ENCODE data around the gene GRM4.

GRM4 gene

DNA sequence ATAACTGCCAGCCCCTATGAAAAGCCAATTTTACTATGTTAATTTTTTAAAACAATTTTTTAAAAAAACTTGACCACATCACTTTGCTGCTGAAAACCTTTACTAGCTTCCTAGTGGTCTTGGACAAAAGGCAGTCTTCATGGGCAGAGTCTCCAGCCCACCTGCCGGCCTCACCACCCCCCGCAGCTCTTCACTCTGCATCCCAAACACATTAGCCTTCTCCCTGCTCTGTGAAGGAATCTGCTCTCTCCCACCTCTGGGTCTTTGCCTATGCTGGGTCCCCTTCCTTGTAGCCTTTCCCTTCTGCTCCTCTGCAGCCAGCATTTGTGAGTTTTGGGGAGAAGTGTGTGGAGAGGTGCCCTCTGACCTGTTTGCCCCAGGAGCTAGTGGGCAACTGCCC, 171.4 kb downstream of the GRM4 start:
- no peaks in the 10 kb centered on the region for H3K9me3 ChIP-seq (ENCODE audit: low read length)
- no peaks in the 10 kb centered on the region; the same call in 1 of the 2 replicates for H3K36me3 ChIP-seq (ENCODE audit: insufficient read depth, low read length)
- no peaks in the 10 kb centered on the region for H3F3A ChIP-seq (ENCODE audit: insufficient read depth, low read length)
- H3K27ac ChIP-seq (ENCODE audit: low read depth, low read length, poor library complexity, severe bottlenecking): no peak overlapping the region
- H3K4me1 ChIP-seq (ENCODE audit: insufficient read depth, low read length, severe bottlenecking): no peaks in the 10 kb centered on the region
- no peak for TF ChIP-seq EZH2 (IDR thresholded peaks at IDR 0.05; ENCODE audit: borderline replicate concordance, low read length)
- TF ChIP-seq, protein P1, sequence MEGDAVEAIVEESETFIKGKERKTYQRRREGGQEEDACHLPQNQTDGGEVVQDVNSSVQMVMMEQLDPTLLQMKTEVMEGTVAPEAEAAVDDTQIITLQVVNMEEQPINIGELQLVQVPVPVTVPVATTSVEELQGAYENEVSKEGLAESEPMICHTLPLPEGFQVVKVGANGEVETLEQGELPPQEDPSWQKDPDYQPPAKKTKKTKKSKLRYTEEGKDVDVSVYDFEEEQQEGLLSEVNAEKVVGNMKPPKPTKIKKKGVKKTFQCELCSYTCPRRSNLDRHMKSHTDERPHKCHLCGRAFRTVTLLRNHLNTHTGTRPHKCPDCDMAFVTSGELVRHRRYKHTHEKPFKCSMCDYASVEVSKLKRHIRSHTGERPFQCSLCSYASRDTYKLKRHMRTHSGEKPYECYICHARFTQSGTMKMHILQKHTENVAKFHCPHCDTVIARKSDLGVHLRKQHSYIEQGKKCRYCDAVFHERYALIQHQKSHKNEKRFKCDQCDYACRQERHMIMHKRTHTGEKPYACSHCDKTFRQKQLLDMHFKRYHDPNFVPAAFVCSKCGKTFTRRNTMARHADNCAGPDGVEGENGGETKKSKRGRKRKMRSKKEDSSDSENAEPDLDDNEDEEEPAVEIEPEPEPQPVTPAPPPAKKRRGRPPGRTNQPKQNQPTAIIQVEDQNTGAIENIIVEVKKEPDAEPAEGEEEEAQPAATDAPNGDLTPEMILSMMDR (IDR thresholded peaks at IDR 0.05; ENCODE audit: low read length): no peak
- H2AFZ ChIP-seq (ENCODE audit: low read length): no peak overlapping the region
- H3K9ac ChIP-seq (ENCODE audit: low read length): no peak overlapping the region
- H3K4me2 ChIP-seq (ENCODE audit: low read length): no peak overlapping the region
- H3K9me2 ChIP-seq (ENCODE audit: low read depth, low read length): no peaks in the 10 kb centered on the region
- H3K27me3 ChIP-seq (ENCODE audit: insufficient read depth, low read length): no peaks in the 10 kb centered on the region; the same call in 1 of the 2 replicates
- H3K4me3 ChIP-seq (ENCODE audit: low read depth, low read length, poor library complexity, severe bottlenecking): no peak overlapping the region
- H4K20me1 ChIP-seq (ENCODE audit: insufficient read depth, low read length): no peaks in the 10 kb centered on the region
- H3K79me2 ChIP-seq (ENCODE audit: insufficient read depth, low read length): no peaks in the 10 kb centered on the region

DNA sequence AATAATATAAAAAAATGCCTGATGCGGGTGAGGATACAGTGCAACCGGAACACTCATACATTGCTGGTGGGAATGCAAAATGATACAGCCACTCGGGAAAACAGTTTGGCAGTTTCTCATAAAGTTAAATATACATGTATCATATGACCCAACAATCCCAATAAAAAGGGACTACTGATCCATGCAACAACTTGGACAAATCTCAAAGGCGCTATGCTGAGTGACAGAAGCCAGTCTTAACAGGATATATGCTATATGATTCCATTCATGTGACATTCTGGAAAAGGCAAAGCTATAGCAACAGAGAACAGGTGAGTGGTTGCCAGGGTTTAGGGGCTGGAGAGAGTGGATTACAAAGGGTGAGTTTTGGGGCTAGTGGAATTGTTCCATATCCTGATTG, 171.9 kb downstream of the GRM4 start:
- no peaks in the 10 kb centered on the region for H3K79me2 ChIP-seq (ENCODE audit: insufficient read depth, low read length)
- no peaks in the 10 kb centered on the region; the same call in 1 of the 2 replicates for H3K36me3 ChIP-seq (ENCODE audit: insufficient read depth, low read length)
- no peak overlapping the region for H3K27ac ChIP-seq (ENCODE audit: low read depth, low read length, poor library complexity, severe bottlenecking)
- no peak overlapping the region for H3K4me3 ChIP-seq (ENCODE audit: low read depth, low read length, poor library complexity, severe bottlenecking)
- H3K4me2 ChIP-seq (ENCODE audit: low read length): no peak overlapping the region
- no peak overlapping the region for H2AFZ ChIP-seq (ENCODE audit: low read length)
- H3K4me1 ChIP-seq (ENCODE audit: insufficient read depth, low read length, severe bottlenecking): no peaks in the 10 kb centered on the region
- H3K9me3 ChIP-seq (ENCODE audit: low read length): no peaks in the 10 kb centered on the region
- H3F3A ChIP-seq (ENCODE audit: insufficient read depth, low read length): no peaks in the 10 kb centered on the region
- no peaks in the 10 kb centered on the region for H3K9me2 ChIP-seq (ENCODE audit: low read depth, low read length)
- H4K20me1 ChIP-seq (ENCODE audit: insufficient read depth, low read length): no peaks in the 10 kb centered on the region
- no peak overlapping the region for H3K9ac ChIP-seq (ENCODE audit: low read length)
- no peaks in the 10 kb centered on the region; the same call in 1 of the 2 replicates for H3K27me3 ChIP-seq (ENCODE audit: insufficient read depth, low read length)
- TF ChIP-seq EZH2 (IDR thresholded peaks at IDR 0.05; ENCODE audit: borderline replicate concordance, low read length): no peak
- TF ChIP-seq, protein P1 (IDR thresholded peaks at IDR 0.05; ENCODE audit: low read length): no peak

DNA sequence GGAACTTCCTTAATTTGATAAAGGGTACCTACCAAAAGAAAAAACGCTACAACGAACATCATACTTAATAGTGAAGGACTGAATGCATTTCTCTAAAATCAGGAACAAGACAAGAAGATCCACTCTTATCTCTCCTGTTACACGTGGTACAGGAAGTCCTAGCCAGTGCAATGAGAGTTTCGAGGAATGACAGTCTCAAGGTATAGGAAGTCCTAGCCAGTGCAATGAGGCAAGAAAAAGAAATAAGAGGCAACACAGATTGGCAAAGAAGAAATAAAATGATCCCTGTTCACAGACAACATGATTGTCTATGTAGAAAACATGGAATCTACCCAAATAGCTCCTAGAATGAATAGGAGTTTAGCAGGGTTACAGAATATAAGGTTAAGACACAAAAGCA, 174.3 kb downstream of the GRM4 start:
- Histone ChIP-seq H3K36me3 (ENCODE audit: insufficient read depth, low read length) (no peaks in the 10 kb centered on the region; the same call in 1 of the 2 replicates), H3K79me2 (ENCODE audit: insufficient read depth, low read length) (no peaks in the 10 kb centered on the region), H3K4me2 (ENCODE audit: low read length) (no peak overlapping the region), H2AFZ (ENCODE audit: low read length) (no peak overlapping the region), H3K4me3 (ENCODE audit: low read depth, low read length, poor library complexity, severe bottlenecking) (no peak overlapping the region), H4K20me1 (ENCODE audit: insufficient read depth, low read length) (no peaks in the 10 kb centered on the region), H3F3A (ENCODE audit: insufficient read depth, low read length) (no peaks in the 10 kb centered on the region), H3K27me3 (ENCODE audit: insufficient read depth, low read length) (no peaks in the 10 kb centered on the region; the same call in 1 of the 2 replicates), H3K9ac (ENCODE audit: low read length) (no peak overlapping the region), H3K27ac (ENCODE audit: low read depth, low read length, poor library complexity, severe bottlenecking) (no peak overlapping the region), H3K4me1 (ENCODE audit: insufficient read depth, low read length, severe bottlenecking) (no peaks in the 10 kb centered on the region), H3K9me3 (ENCODE audit: low read length) (no peaks in the 10 kb centered on the region), H3K9me2 (ENCODE audit: low read depth, low read length) (no peaks in the 10 kb centered on the region)
- TF ChIP-seq, protein P1 (IDR thresholded peaks at IDR 0.05; ENCODE audit: low read length): no peak
- TF ChIP-seq EZH2 (IDR thresholded peaks at IDR 0.05; ENCODE audit: borderline replicate concordance, low read length): no peak

All from OCI-LY1 (cell line).